Measurements from ENCODE around the gene GCSAML. TPM values are rescaled to one million over a fixed set of nuclear protein-coding genes. Genes with fewer than 3 reads are reported as not detected.

Gene GCSAML
- total RNA-seq, 1 experiment from 2014 or later, result not detected

GRCh38 chr1:247561711-247562110, 12.8 kb downstream of the GCSAML start:
- DNase-seq (ENCODE audit: low spot score), result no peak
- in situ Hi-C loops (cut with HindIII; ENCODE audit: low sequenced_read_pairs), result no loop called here

GRCh38 chr1:247562198-247562597, 13.3 kb downstream of the GCSAML start:
- in situ Hi-C loops (cut with HindIII; ENCODE audit: low sequenced_read_pairs), result no loop called here

DNA sequence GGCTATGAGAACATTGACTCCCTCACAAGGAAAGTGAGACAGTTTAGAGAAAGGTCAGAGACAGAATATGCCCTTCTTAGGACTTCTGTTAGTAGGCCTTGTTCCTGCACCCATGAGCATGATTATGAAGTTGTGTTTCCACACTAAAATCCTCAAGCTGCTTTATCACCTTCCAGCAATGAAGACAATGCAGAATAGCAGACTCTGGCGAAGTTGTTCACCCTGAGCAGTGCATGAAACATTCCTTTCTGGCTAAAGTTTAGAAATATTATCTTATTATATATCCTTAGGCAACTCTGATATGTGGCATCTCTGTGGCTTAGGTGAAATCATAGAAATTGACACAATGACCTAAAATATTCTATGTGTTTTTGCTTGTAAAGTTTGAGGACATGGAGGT, 25.3 kb downstream of the GCSAML start:
- in situ Hi-C loops (cut with HindIII; ENCODE audit: low sequenced_read_pairs), result no loop called here
- DNase-seq (ENCODE audit: low spot score), result no peak

More at GRCh38 chr1:247562198-247562597, 13.3 kb downstream of the GCSAML start:
- no peak for DNase-seq (ENCODE audit: low spot score)

GRCh38 chr1:247574664-247575063, 25.7 kb downstream of the GCSAML start:
- no peak for DNase-seq (ENCODE audit: low spot score)
- in situ Hi-C loops (cut with HindIII; ENCODE audit: low sequenced_read_pairs), result no loop called here

DNA sequence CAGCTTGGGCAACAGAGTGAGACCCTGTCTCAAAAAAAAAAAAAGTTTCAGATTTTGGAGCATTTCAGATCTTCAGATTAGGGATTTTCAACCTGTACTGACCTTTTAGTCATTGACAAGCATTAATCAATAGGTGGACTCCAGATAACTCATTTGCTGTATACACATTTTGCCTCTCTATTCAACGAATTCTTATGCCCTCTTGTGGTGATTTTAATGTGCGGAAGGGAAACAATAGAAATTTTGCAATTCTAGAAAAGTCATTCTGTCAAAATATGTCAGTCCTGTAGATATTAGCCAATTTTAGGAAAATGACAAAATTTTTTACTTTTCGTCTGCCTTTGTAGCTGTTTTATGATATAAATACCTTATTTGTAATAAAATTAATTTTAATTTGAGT, 27.6 kb downstream of the GCSAML start:
- DNase-seq (ENCODE audit: low spot score), result peak; percentile 33
- in situ Hi-C loops (cut with HindIII; ENCODE audit: low sequenced_read_pairs), result no loop called here

GRCh38 chr1:247578946-247579460, 30.1 kb downstream of the GCSAML start:
- in situ Hi-C loops (cut with HindIII; ENCODE audit: low sequenced_read_pairs), result no loop called here
- DNase-seq (ENCODE audit: low spot score), result no peak

DNA sequence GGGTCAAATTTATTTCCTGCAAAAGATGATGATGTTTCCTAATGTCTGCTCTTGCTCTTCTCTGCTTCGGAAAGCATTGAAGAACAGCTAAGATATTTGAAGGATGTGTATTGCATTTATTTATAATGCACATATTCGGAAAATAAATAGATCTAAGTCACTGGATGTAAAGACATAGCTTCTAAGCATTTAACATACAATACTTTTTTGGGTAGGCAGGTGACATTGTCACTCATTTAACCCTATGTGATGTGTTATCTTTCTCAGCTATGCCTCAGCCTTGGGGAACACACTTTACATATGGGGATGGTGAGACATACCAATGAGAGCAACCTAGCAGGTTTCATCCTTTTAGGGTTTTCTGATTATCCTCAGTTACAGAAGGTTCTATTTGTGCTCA, 39.1 kb downstream of the GCSAML start, which contains the start of gene OR2G2:
Gene OR2G2 (plus strand): TSS at position 301 of the 400 bp plus-strand sequence. CDS start 0 bp downstream, at position 301.
- DNase-seq (ENCODE audit: low spot score), result no peak
- in situ Hi-C loops (cut with HindIII; ENCODE audit: low sequenced_read_pairs), result no loop called here

DNA sequence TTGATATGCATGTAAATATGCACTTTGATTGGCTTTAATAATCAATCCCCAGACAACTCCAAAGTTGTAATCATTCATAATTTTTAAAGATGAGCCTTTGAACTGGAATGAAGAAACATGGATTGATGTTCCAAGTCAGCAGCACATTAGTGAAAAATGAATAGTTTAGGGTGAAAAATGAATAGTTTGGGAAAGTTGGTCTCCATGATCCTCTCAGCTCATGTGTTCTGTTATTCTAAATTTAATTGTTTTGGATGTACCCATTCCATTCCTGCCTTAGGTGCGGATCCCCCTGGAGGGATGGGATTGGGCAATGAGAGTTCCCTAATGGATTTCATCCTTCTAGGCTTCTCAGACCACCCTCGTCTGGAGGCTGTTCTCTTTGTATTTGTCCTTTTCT, 56.4 kb downstream of the GCSAML start, which contains the start of gene OR2G3:
Gene OR2G3 (plus strand): TSS at position 301 of the 400 bp plus-strand sequence. CDS start 0 bp downstream, at position 301.
- in situ Hi-C loops (cut with HindIII; ENCODE audit: low sequenced_read_pairs), result no loop called here
- no peak for DNase-seq (ENCODE audit: low spot score)

GRCh38 chr1:247613405-247613804, 64.5 kb downstream of the GCSAML start:
- in situ Hi-C loops (cut with HindIII; ENCODE audit: low sequenced_read_pairs), result no loop called here

GRCh38 chr1:247614625-247615024, 65.7 kb downstream of the GCSAML start:
- no peak for DNase-seq (ENCODE audit: low spot score)
- in situ Hi-C loops (cut with HindIII; ENCODE audit: low sequenced_read_pairs), result no loop called here

More at GRCh38 chr1:247613405-247613804, 64.5 kb downstream of the GCSAML start:
- no peak for DNase-seq (ENCODE audit: low spot score)

Other genes with a start within 250 kb of the GCSAML start
- 42.5 and 61.8 TPM in 2 replicates for gene ZNF496, start 217.3 kb upstream of the GCSAML start, total RNA-seq (2014; rRNA removed; shearing (Covaris generic))
- not detected in 2 replicates for gene NLRP3, start 133.0 kb upstream of the GCSAML start, total RNA-seq (2014; rRNA removed; shearing (Covaris generic))
- gene OR2B11, start 91.0 kb upstream of the GCSAML start, total RNA-seq (2014; rRNA removed; shearing (Covaris generic)), result not detected in 2 replicates
- gene OR2C3, start 12.7 kb upstream of the GCSAML start, total RNA-seq (2014; rRNA removed; shearing (Covaris generic)), result not detected in 2 replicates
- gene OR2G2, start 39.2 kb downstream of the GCSAML start, total RNA-seq (2014; rRNA removed; shearing (Covaris generic)), result not detected in 2 replicates
- not detected in 2 replicates for gene OR2G3, start 56.5 kb downstream of the GCSAML start, total RNA-seq (2014; rRNA removed; shearing (Covaris generic))
- not detected in 2 replicates for gene OR13G1, start 130.6 kb downstream of the GCSAML start, total RNA-seq (2014; rRNA removed; shearing (Covaris generic))
- gene OR6F1, start 167.5 kb downstream of the GCSAML start, total RNA-seq (2014; rRNA removed; shearing (Covaris generic)), result not detected in 2 replicates
- gene OR14K1, start 189.5 kb downstream of the GCSAML start, total RNA-seq (2014; rRNA removed; shearing (Covaris generic)), result not detected in 2 replicates
- not detected in 2 replicates for gene OR14A2, start 199.0 kb downstream of the GCSAML start, total RNA-seq (2014; rRNA removed; shearing (Covaris generic))
- gene OR1C1, start 211.4 kb downstream of the GCSAML start, total RNA-seq (2014; rRNA removed; shearing (Covaris generic)), result not detected in 2 replicates